ENCODE results near the gene CALN1. TPM values are rescaled to one million over a fixed set of nuclear protein-coding genes. Genes with fewer than 3 reads are reported as not detected.
A peak's percentile ranks its signal among the peaks of the same experiment; 100 is the strongest.

Gene CALN1
- total and polyA plus RNA-seq, 11 donors, result not detected

- no peak overlapping the region for H3K27ac ChIP-seq
- WGBS, 4 donors, result 6 to 9% (median 8%) methylated on average over 29 to 44 of the region's 44 CpGs
- no peak for TF ChIP-seq CTCF (IDR thresholded peaks at IDR 0.05)
- TF ChIP-seq POLR2A (IDR thresholded peaks at IDR 0.05), result no peak
- H3K4me1 ChIP-seq, result peaks cover 0 to 20% (median 0%) of the 10 kb centered on the region in 12 donors
- DNase-seq (no peak), ATAC-seq (peak in 1 of 4 donors; percentile 19)
- intact Hi-C loops (cut with DNase I), result no loop called here
- H3K27me3 ChIP-seq, result peaks cover 22 to 69% (median 42%) of the 10 kb centered on the region in 9 donors
- H3K36me3 ChIP-seq, result no peaks in the 10 kb centered on the region
- peak overlapping the region in 5 of 12 donors; percentile 16 to 39 (median 21) for H3K4me3 ChIP-seq
- peaks cover 0 to 3% (median 0%) of the 10 kb centered on the region in 12 donors for H3K9me3 ChIP-seq
Observed at GRCh38 chr7:72337390-72338167, 74.6 kb downstream of the CALN1 start.

GRCh38 chr7:72336632-72337389 is 75.3 kb downstream of the CALN1 start:
- ATAC-seq, result peak in 1 of 4 donors; percentile 21
- H3K36me3 ChIP-seq, result no peaks in the 10 kb centered on the region
- peaks cover 0 to 7% (median 0%) of the 10 kb centered on the region in 12 donors for H3K9me3 ChIP-seq
- intact Hi-C loops (cut with DNase I), result no loop called here
- 1 to 2% (median 1%) methylated on average over 36 to 89 of the region's 89 CpGs for WGBS, 4 donors
- H3K27ac ChIP-seq, result no peak overlapping the region
- TF ChIP-seq CTCF (IDR thresholded peaks at IDR 0.05), result no peak
- no peak for TF ChIP-seq POLR2A (IDR thresholded peaks at IDR 0.05)
- H3K4me3 ChIP-seq, result peak overlapping the region in 8 of 12 donors; percentile 5 to 39 (median 18)
- peaks cover 0 to 20% (median 0%) of the 10 kb centered on the region in 12 donors for H3K4me1 ChIP-seq
- peaks cover 22 to 74% (median 42%) of the 10 kb centered on the region in 9 donors for H3K27me3 ChIP-seq
- DNase-seq, result no peak

- peaks cover 0 to 9% (median 0%) of the 10 kb centered on the region in 12 donors for H3K9me3 ChIP-seq
- no peak for DNase-seq
- H3K36me3 ChIP-seq, result no peaks in the 10 kb centered on the region
- intact Hi-C loops (cut with DNase I), result no loop called here
- peak overlapping the region in 7 of 12 donors; percentile 5 to 39 (median 17) for H3K4me3 ChIP-seq
- H3K4me1 ChIP-seq, result peaks cover 0 to 20% (median 0%) of the 10 kb centered on the region in 12 donors
- no peak for TF ChIP-seq CTCF (IDR thresholded peaks at IDR 0.05)
- TF ChIP-seq POLR2A (IDR thresholded peaks at IDR 0.05), result no peak
- peaks cover 22 to 74% (median 42%) of the 10 kb centered on the region in 9 donors for H3K27me3 ChIP-seq
- 0 to 2% (median 1%) methylated on average over 12 to 21 of the region's 21 CpGs for WGBS, 4 donors
- no peak overlapping the region for H3K27ac ChIP-seq
- ATAC-seq, result no peak
Observed at GRCh38 chr7:72336382-72336631, 75.8 kb downstream of the CALN1 start.

All from heart left ventricle (tissue), 16 donors.